T follicular helper cell (primary cell): ENCODE data around the gene DZANK1.
"Not testable (repeated sequence)": the region's sequence is repeated elsewhere in the genome, so short reads cannot be mapped to it uniquely, and the experiment has no call there.

Experiments
- DNase-seq: peaks from one replicate; pipeline ENCODE4 v3.0.0-alpha.2; 2020; ENCODE audit warnings: low read depth
- total RNA-seq, 2 experiments: gene quantifications; one replicate each; lab custom pipeline; 2026; lab: John Stamatoyannopoulos, UW

DZANK1 gene
- total RNA-seq, result 4.0 to 7.6 reads per million in 2 experiments

GRCh38 chr20:18466894-18467730 is at the start of gene DZANK1, which contains the start of gene POLR3F:
Gene DZANK1, minus strand, starts transcription at chr20:18467030. Its CDS starts 1,672 bp downstream, at chr20:18465358.
Gene POLR3F, plus strand, starts transcription at chr20:18467390. Its CDS starts 117 bp downstream, at chr20:18467507.
- peak; percentile 87 for DNase-seq

GRCh38 chr20:18515973-18516372 is 49.1 kb upstream of the DZANK1 start:
- no peak for DNase-seq

- DNase-seq, result no peak
These were observed 47.3 kb upstream of the DZANK1 start for GRCh38 chr20:18514127-18514526.

- DNase-seq, result no peak
These were observed 46.4 kb upstream of the DZANK1 start for GRCh38 chr20:18513208-18513607.

GRCh38 chr20:18511571-18511970 is 44.7 kb upstream of the DZANK1 start:
- DNase-seq, result no peak

- peak; percentile 96 for DNase-seq
These were observed 40.7 kb upstream of the DZANK1 start, which contains the start of gene SEC23B for GRCh38 chr20:18507218-18508191. Gene SEC23B, plus strand, starts transcription at chr20:18507940. Its CDS starts 2,896 bp downstream, at chr20:18510836.

GRCh38 chr20:18506744-18507143 is 39.9 kb upstream of the DZANK1 start:
- DNase-seq, result no peak

GRCh38 chr20:18504479-18505060 is 37.7 kb upstream of the DZANK1 start:
- DNase-seq, result no peak

- not testable (repeated sequence) for DNase-seq
These were observed 34.8 kb upstream of the DZANK1 start for GRCh38 chr20:18501672-18502071.

GRCh38 chr20:18497603-18498002 is 30.8 kb upstream of the DZANK1 start:
- DNase-seq, result no peak

- peak; percentile 49 for DNase-seq
These were observed 30.1 kb upstream of the DZANK1 start, which contains the start of gene RBBP9 for GRCh38 chr20:18496740-18497592. Gene RBBP9, minus strand, starts transcription at chr20:18497225. Its CDS starts 58 bp downstream, at chr20:18497167.

GRCh38 chr20:18496042-18496441 is 29.2 kb upstream of the DZANK1 start:
- DNase-seq, result no peak

GRCh38 chr20:18488301-18488700 is 21.5 kb upstream of the DZANK1 start:
- DNase-seq, result no peak

GRCh38 chr20:18481596-18481995 is 14.8 kb upstream of the DZANK1 start:
- DNase-seq, result no peak

- DNase-seq, result no peak
These were observed 11.0 kb upstream of the DZANK1 start for GRCh38 chr20:18477821-18478220.

- no peak for DNase-seq
These were observed 10.4 kb upstream of the DZANK1 start for GRCh38 chr20:18477218-18477617.

GRCh38 chr20:18466574-18466893 is 296 bp downstream of the DZANK1 start:
- no peak for DNase-seq

GRCh38 chr20:18465536-18466200 is 1.2 kb downstream of the DZANK1 start:
- DNase-seq, result no peak

GRCh38 chr20:18456600-18456999 is 10.2 kb downstream of the DZANK1 start:
- DNase-seq, result no peak

GRCh38 chr20:18443886-18444285 is 22.9 kb downstream of the DZANK1 start:
- no peak for DNase-seq
